ENCODE results near the gene KATNIP. TPM values are rescaled to one million over a fixed set of nuclear protein-coding genes. Genes with fewer than 3 reads are reported as not detected.

The KATNIP gene
- total RNA-seq: 10 to 100 TPM; 28.6 to 29.7 TPM
- total RNA-seq: 29.9 to 42.7 reads per million in 2 donors

DNA sequence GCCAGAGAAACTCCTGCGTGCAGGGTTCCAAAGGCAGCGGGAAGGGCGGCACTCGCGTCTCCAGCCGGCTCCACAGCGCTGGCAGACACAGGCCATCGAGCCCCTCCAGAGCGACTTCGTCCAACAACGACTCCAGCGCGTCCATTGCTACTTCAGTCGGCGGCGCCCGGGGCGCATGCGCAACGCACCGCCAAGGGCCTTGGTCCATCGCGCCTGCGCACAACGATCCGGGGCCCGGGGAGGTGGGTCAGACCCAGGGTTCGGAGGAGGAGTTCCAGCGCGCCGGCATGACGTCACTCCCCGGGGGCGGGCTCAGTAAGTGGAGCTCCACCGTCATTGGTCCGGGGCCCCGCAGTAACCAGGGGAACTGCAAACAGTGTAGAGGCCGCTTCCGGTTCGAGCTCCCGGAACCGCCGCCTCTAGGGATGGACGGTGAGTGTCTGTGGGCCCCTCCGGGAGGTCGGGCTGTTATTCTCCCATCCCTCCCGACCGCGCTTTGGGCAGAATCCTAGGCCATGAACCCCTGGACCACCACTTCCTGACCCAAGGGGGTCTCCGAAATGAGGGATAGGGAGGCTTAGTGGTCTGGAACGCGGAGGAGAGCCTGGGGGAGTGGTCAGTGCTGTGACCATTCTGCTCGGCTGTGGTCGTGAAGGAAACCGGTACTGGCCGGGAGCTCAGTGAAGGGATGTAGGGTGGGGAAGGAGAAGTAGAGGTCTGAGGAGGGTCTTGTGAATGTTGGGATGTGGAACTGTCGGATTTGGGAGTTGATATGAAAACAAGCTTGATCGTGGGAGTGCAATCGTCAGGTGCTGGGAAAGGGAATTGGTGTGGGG is at the start of gene KATNIP, which contains the start of gene GTF3C1:
KATNIP (plus strand) TSS at position 399 of the 836 bp plus-strand sequence; CDS start at position 426, 27 bp downstream.
GTF3C1 (minus strand) TSS at position 168 of the 836 bp plus-strand sequence; CDS start at position 145, 23 bp downstream.
- ATAC-seq (peak; percentile 99), DNase-seq (peak; percentile 100)
- Mint-ChIP-seq H3K4me3 (peak within 1 kb of the TSS; percentile 99), H3K36me3 (ENCODE audit: low read depth) (peaks cover 3% of the 10 kb centered on the region), H3K27ac (peak within 1 kb of the TSS; percentile 100), H3K27me3 (no peaks in the 10 kb centered on the region), H3K4me1 (peaks cover 35% of the 10 kb centered on the region)
- no peaks in the 10 kb centered on the region for H3K9me3 ChIP-seq (ENCODE audit: control insufficient read depth, low read length, poor library complexity, severe bottlenecking)

DNA sequence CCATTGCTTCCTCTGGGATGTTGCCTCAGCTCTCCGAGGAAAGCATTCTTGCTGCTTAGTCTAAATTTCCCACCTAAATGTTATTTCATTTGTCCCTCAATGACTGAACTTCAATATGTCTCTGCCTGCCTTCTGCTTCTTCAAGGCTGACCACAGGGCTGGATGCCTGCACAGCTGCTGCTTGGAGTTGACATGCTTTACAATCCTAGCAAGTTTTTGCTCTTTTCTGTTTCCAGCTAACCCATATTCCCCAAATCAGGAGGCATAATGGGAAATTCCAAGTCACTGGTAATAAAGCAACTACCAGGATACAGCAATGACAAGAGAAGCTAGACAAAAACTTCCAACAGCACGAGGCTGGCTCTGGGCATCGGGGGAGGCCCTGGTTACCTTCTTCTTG is 49.1 kb upstream of the KATNIP start:
- H3K9me3 ChIP-seq (ENCODE audit: control insufficient read depth, low read length, poor library complexity, severe bottlenecking): no peaks in the 10 kb centered on the region
- DNase-seq (no peak), ATAC-seq (no peak)
- Mint-ChIP-seq H3K27me3 (no peaks in the 10 kb centered on the region), H3K4me1 (no peaks in the 10 kb centered on the region), H3K27ac (peak overlapping the region; percentile 32), H3K36me3 (ENCODE audit: low read depth) (peaks cover 18% of the 10 kb centered on the region), H3K4me3 (no peak overlapping the region)

DNA sequence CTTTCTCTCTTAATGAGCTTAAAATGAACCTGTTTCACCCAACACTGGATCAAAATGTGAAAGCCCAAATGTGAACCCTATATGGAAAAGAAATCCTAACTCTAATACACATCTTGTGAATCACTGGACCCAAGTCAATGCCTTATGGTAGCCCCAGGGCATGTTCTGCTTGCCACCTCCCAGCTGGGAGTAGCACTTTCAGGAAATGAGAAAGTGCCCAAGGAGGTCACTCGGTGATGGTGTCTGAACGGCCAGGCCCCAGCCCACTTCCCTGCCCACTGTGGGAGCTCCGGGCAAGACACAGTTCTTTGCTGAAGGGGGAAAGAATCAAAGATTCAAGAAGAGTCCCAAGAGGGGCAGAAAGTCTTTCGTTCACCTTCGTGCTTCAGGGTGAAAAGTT is 46.3 kb upstream of the KATNIP start:
- H3K9me3 ChIP-seq (ENCODE audit: control insufficient read depth, low read length, poor library complexity, severe bottlenecking): no peaks in the 10 kb centered on the region
- no peaks in the 10 kb centered on the region for H3K4me1 Mint-ChIP-seq
- H3K27ac Mint-ChIP-seq: no peak overlapping the region
- H3K4me3 Mint-ChIP-seq: no peak overlapping the region
- ATAC-seq: no peak
- H3K36me3 Mint-ChIP-seq (ENCODE audit: low read depth): peaks cover 19% of the 10 kb centered on the region
- H3K27me3 Mint-ChIP-seq: no peaks in the 10 kb centered on the region
- DNase-seq: no peak

DNA sequence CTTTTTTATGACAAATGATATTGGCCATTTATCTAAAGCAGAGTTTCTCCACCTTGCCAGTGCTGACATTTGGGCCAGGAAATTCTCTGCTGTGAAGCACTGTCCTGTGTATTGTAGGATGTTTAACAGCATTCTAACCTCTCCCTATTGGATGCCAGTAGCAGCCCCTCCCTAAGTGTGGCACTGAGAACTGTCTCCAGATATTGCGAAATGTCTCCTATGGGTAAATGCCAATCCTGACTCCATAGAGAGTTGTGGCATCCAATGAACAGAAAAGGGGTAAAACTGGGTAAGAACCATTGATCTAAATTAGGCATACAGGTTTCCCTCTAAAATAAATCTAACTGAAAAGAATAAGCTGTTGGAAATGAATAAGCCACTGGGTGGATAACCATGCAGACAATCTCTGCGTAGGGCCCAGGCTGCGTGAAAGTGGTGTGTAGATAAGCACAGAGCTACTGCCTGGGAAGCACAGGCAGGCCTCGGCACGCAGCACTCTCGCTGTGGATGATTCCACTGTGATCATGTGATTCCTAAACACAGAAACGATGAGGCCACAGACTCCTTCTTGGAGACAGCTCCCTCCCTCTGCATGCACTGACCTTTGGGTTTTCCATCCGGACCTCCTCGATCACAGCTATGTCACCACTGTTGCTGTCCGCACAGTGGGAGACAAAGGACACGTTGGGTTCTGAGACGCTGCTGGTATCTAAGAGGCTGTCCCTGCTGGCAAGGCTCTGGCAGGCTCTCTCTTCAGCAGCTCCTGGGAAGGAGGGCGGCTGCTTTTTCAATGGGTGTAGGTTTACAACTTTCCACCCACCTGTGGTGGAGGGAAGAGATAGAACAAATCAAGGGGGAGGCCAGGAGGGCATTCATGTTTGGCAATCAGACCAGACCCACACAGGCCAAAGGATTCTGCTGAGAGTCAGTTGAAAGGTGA is 44.4 kb upstream of the KATNIP start:
- no peaks in the 10 kb centered on the region for H3K9me3 ChIP-seq (ENCODE audit: control insufficient read depth, low read length, poor library complexity, severe bottlenecking)
- no peak for DNase-seq
- no peaks in the 10 kb centered on the region for H3K27me3 Mint-ChIP-seq
- no peak for ATAC-seq
- peaks cover 18% of the 10 kb centered on the region for H3K36me3 Mint-ChIP-seq (ENCODE audit: low read depth)
- H3K27ac Mint-ChIP-seq: peak overlapping the region; percentile 60
- no peak overlapping the region for H3K4me3 Mint-ChIP-seq
- no peaks in the 10 kb centered on the region for H3K4me1 Mint-ChIP-seq

DNA sequence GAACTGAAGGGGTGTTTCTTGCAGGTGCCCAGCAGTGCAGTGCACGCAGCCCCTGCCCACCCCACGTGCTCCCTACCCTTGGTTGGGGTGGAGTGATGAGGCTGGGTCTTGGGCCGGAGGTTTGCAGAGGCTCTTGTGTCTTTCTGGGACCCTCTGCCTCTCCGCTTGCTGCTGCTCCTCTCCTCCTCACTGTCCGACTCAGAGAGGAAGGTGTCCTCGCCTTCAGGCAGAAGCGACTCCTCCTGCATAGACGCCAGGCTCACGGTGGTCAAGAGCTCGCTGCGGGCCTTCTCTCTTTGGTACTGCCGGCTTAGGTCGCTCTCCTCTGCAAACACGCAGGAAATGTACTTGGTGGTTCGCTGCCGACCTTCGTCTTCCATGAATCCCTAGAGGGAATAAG is 43.2 kb upstream of the KATNIP start:
- no peaks in the 10 kb centered on the region for H3K9me3 ChIP-seq (ENCODE audit: control insufficient read depth, low read length, poor library complexity, severe bottlenecking)
- Mint-ChIP-seq H3K27ac (peak overlapping the region; percentile 60), H3K36me3 (ENCODE audit: low read depth) (peaks cover 18% of the 10 kb centered on the region), H3K4me3 (no peak overlapping the region), H3K27me3 (no peaks in the 10 kb centered on the region), H3K4me1 (no peaks in the 10 kb centered on the region)
- ATAC-seq: no peak
- no peak for DNase-seq

DNA sequence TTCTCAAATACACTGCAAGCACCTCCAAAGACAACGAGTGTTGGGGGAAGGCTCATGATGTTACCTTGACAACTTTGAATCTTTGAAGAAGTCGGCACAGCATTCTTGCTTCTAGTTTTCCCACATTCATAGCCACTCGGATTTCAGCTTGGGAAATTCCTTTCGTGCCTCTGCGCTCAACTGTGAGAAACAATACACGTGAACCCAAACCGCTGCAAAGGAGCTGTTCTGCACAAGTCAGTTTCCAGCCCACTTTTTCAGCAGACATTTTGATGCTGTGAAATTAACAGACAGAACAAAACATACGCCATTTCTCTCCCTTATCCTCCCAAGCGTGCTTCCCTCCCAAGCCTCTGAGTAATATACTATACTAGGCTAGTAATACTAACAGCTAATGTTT is 41.5 kb upstream of the KATNIP start:
- Mint-ChIP-seq H3K36me3 (ENCODE audit: low read depth) (peaks cover 15% of the 10 kb centered on the region), H3K27me3 (no peaks in the 10 kb centered on the region)
- no peaks in the 10 kb centered on the region for H3K9me3 ChIP-seq (ENCODE audit: control insufficient read depth, low read length, poor library complexity, severe bottlenecking)

DNA sequence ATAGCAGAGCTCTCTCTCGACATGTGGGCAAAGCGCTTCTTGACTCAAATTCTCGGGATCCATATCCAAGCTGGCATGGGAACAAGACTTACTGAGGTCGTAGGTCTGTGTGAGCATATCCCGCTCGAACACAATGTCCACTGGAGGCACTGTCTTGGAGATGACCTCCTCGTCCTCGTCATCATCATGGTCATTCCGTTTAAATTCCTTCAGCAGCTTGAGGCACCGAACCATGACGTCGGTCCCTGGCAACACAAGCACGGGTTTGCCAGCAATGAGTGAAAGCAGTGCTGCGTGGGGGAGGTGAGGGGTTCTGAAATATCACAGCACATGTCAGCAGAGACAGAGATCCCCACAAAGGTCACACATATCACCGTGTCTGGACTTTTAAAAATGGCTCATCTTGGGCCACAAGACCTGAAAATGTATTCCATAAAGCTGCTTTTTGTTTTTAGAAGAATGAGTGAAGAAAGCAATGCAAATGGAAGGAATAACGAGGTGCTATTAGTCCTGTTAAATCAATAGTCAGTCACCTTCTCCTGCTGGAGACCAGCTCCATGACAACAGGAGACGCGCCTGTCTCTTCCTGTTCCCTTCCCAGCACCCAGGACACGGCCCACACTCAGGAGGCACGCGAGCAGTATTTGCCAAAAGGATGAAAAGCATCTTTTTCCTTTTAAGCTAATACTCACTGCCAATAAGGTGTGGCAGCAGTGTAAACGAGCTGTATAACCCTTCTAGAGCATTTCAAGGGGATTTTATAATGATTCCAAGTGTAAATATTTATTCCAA is 38.1 kb upstream of the KATNIP start:
- H3K27ac Mint-ChIP-seq: no peak overlapping the region
- H3K9me3 ChIP-seq (ENCODE audit: control insufficient read depth, low read length, poor library complexity, severe bottlenecking): no peaks in the 10 kb centered on the region
- DNase-seq (no peak), ATAC-seq (no peak)
- no peak overlapping the region for H3K4me3 Mint-ChIP-seq
- peaks cover 8% of the 10 kb centered on the region for H3K36me3 Mint-ChIP-seq (ENCODE audit: low read depth)
- H3K4me1 Mint-ChIP-seq: peaks cover 6% of the 10 kb centered on the region
- H3K27me3 Mint-ChIP-seq: no peaks in the 10 kb centered on the region

More for the DNA sequence above, 41.5 kb upstream of the KATNIP start:
- no peak for DNase-seq
- H3K27ac Mint-ChIP-seq: no peak overlapping the region
- peaks cover 6% of the 10 kb centered on the region for H3K4me1 Mint-ChIP-seq
- no peak for ATAC-seq
- H3K4me3 Mint-ChIP-seq: no peak overlapping the region

DNA sequence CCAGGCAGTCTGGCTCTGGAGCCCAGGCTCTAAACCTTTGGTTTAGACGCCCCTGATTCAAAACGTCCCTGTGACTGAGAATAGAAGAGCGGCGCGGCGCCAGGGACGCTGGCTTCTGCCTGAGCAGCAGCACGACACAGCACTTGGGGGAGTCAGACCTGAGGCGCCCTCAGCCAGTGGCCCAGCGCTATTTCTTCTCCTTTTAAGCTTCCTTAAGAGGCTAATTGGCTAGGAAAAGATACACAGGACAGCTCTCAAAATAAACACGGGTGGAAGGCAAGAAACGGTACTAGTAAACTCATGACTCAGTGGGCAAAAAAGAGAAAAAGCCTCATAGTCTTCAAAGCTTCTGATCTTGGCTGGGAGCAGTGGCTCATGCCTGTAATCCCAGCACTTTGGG is 35.1 kb upstream of the KATNIP start:
- H3K9me3 ChIP-seq (ENCODE audit: control insufficient read depth, low read length, poor library complexity, severe bottlenecking): no peaks in the 10 kb centered on the region
- Mint-ChIP-seq H3K27ac (no peak overlapping the region), H3K36me3 (ENCODE audit: low read depth) (peaks cover 10% of the 10 kb centered on the region), H3K4me3 (no peak overlapping the region), H3K4me1 (peaks cover 12% of the 10 kb centered on the region), H3K27me3 (no peaks in the 10 kb centered on the region)
- no peak for ATAC-seq
- no peak for DNase-seq

DNA sequence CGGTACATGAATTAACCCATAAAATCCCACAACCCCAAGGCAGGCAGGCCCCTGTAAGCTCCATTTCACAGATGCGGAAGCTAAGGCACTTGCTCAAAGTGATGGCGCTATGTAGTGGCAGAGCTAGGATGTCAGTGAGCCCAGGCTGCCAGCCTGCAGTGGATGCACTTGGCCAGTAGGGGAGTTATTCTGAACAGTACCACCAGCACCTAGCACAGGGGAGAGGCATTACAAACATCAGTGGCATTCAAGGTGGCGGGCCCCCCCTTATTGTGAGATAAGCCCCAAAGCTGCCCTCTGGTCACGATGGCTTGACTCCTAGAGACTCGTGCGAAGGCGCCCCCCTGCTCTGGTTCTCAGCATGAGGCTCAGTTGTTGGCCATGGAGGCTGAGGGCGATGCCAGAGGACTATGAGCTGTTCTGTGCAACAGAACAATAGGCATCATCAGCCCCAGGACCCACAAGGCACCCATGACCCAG is 34.0 kb upstream of the KATNIP start:
- peaks cover 12% of the 10 kb centered on the region for H3K4me1 Mint-ChIP-seq
- H3K27ac Mint-ChIP-seq: peak overlapping the region; percentile 39

DNA sequence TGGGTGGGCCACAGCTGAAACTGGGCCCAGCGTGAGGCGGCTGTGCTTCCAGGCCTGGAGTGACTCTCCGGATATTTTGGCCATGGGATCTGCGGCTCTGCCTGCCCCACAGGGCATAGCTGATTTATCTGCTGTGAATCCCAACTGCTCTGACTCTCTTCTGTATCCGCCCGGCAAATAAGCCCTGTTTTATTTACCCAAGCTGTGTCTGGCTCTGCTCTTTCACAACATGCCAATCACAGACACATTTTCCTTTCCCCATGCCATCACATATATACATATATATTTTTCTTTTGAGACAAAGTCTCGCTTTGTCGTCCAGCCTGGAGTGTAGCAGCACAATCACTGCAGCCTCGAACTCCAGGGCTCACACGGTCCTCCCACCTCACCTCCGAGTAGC is 33.6 kb upstream of the KATNIP start:
- H3K4me1 Mint-ChIP-seq: peaks cover 12% of the 10 kb centered on the region
- no peak overlapping the region for H3K4me3 Mint-ChIP-seq
- no peak for ATAC-seq
- no peaks in the 10 kb centered on the region for H3K9me3 ChIP-seq (ENCODE audit: control insufficient read depth, low read length, poor library complexity, severe bottlenecking)
- no peak for DNase-seq
- peaks cover 12% of the 10 kb centered on the region for H3K36me3 Mint-ChIP-seq (ENCODE audit: low read depth)
- no peaks in the 10 kb centered on the region for H3K27me3 Mint-ChIP-seq
- H3K27ac Mint-ChIP-seq: peak overlapping the region; percentile 39

More for the DNA sequence above, 34.0 kb upstream of the KATNIP start:
- peak; percentile 68 for ATAC-seq
- Mint-ChIP-seq H3K4me3 (no peak overlapping the region), H3K27me3 (no peaks in the 10 kb centered on the region), H3K36me3 (ENCODE audit: low read depth) (peaks cover 10% of the 10 kb centered on the region)
- no peaks in the 10 kb centered on the region for H3K9me3 ChIP-seq (ENCODE audit: control insufficient read depth, low read length, poor library complexity, severe bottlenecking)
- peak in 1 of 3 donors; percentile 5 for DNase-seq

DNA sequence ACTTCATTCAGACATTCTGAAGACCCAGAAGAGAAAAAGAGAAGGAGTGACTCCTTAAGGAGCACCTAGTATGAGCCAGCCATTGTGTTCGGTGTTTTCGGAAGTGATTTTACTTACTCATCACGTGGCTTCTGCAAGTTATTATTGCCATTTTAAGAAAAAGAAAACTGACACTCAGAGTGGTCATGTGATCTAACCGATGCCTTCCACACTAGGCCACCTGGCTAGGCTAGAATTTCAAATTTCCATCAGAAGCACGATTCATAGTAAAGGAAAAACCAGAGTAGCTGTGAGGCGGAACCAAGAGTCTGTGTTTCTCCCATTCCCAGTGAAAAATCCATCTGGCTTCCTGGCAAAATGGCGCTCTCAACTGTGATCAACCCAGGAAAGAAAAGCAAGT is 32.3 kb upstream of the KATNIP start:
- H3K27ac Mint-ChIP-seq: no peak overlapping the region
- H3K36me3 Mint-ChIP-seq (ENCODE audit: low read depth): peaks cover 18% of the 10 kb centered on the region
- no peak for DNase-seq
- H3K9me3 ChIP-seq (ENCODE audit: control insufficient read depth, low read length, poor library complexity, severe bottlenecking): no peaks in the 10 kb centered on the region
- no peak for ATAC-seq
- no peaks in the 10 kb centered on the region for H3K27me3 Mint-ChIP-seq
- no peak overlapping the region for H3K4me3 Mint-ChIP-seq
- H3K4me1 Mint-ChIP-seq: peaks cover 14% of the 10 kb centered on the region

DNA sequence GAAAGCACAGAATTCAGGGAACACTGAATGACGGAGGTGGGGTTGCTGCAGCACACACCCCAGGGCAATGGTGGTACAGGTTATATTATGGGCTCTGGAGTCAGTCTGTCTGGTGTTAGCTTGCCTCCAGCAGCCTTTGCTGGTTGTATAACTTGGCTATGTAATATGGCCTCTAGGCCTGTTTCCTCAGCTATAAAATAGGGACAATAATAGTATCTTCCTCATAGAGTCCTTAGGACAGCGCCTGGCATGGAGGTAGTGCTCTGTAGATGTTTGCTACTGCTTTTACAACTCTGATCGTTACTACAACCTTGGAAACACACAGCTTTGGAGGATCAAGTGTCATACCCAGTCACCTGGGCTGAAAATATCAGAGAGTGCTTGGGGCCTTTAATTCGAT is 31.7 kb upstream of the KATNIP start:
- H3K27me3 Mint-ChIP-seq: no peaks in the 10 kb centered on the region
- H3K36me3 Mint-ChIP-seq (ENCODE audit: low read depth): peaks cover 18% of the 10 kb centered on the region

More for the DNA sequence above, 31.7 kb upstream of the KATNIP start:
- ATAC-seq (no peak), DNase-seq (no peak)
- H3K27ac Mint-ChIP-seq: no peak overlapping the region
- no peaks in the 10 kb centered on the region for H3K9me3 ChIP-seq (ENCODE audit: control insufficient read depth, low read length, poor library complexity, severe bottlenecking)
- no peak overlapping the region for H3K4me3 Mint-ChIP-seq
- peaks cover 13% of the 10 kb centered on the region for H3K4me1 Mint-ChIP-seq

All from T-helper 17 cell (primary cell).